Measurements from ENCODE around the gene UBE2D2.

DNA sequence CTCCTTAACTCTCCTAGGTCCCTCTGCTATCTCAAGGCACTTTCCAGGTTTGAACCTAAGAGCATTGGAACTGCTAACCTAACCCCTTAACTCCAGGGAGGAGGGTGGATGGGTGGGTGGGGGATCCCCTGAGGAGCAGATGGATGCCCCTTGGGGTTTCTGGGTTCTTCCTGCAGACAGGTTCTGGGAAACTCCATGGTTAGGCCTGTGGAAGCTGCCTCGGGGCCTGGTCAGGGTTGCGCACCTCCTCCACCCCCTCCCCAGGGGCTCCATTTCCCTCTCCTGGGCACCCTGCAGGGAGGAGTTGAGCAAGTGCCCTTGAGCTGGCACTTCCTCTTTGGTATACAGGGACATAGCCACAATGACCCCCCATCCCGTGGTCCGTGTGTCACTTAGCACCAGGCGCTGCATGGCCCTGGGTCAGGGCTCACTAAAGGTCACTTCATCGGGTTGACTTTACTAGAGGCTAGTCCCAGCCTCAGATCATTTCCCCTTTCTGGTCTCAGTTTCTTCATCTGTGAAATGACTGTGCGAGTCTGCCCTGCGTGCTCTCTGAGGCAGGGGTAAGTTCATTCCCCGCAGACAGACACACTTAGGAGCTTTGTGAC lies 103.1 kb downstream of the UBE2D2 start:
- TF ChIP-seq, protein P1, sequence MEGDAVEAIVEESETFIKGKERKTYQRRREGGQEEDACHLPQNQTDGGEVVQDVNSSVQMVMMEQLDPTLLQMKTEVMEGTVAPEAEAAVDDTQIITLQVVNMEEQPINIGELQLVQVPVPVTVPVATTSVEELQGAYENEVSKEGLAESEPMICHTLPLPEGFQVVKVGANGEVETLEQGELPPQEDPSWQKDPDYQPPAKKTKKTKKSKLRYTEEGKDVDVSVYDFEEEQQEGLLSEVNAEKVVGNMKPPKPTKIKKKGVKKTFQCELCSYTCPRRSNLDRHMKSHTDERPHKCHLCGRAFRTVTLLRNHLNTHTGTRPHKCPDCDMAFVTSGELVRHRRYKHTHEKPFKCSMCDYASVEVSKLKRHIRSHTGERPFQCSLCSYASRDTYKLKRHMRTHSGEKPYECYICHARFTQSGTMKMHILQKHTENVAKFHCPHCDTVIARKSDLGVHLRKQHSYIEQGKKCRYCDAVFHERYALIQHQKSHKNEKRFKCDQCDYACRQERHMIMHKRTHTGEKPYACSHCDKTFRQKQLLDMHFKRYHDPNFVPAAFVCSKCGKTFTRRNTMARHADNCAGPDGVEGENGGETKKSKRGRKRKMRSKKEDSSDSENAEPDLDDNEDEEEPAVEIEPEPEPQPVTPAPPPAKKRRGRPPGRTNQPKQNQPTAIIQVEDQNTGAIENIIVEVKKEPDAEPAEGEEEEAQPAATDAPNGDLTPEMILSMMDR (IDR thresholded peaks at IDR 0.05; ENCODE audit: low read length) = no peak
- no peak for TF ChIP-seq EZH2 (IDR thresholded peaks at IDR 0.05; ENCODE audit: borderline replicate concordance, low read length)
